Measurements from ENCODE around the gene SLC26A8. TPM values are rescaled to one million over a fixed set of nuclear protein-coding genes. Genes with fewer than 3 reads are reported as not detected.
A peak's percentile ranks its signal among the peaks of the same experiment; 100 is the strongest.

The SLC26A8 gene
- total and polyA plus RNA-seq, 2 of the 13 experiments (the other 11 are each of a cell fraction or from before 2014, with no cell fraction given), result 0.46 TPM; not detected in 1

DNA sequence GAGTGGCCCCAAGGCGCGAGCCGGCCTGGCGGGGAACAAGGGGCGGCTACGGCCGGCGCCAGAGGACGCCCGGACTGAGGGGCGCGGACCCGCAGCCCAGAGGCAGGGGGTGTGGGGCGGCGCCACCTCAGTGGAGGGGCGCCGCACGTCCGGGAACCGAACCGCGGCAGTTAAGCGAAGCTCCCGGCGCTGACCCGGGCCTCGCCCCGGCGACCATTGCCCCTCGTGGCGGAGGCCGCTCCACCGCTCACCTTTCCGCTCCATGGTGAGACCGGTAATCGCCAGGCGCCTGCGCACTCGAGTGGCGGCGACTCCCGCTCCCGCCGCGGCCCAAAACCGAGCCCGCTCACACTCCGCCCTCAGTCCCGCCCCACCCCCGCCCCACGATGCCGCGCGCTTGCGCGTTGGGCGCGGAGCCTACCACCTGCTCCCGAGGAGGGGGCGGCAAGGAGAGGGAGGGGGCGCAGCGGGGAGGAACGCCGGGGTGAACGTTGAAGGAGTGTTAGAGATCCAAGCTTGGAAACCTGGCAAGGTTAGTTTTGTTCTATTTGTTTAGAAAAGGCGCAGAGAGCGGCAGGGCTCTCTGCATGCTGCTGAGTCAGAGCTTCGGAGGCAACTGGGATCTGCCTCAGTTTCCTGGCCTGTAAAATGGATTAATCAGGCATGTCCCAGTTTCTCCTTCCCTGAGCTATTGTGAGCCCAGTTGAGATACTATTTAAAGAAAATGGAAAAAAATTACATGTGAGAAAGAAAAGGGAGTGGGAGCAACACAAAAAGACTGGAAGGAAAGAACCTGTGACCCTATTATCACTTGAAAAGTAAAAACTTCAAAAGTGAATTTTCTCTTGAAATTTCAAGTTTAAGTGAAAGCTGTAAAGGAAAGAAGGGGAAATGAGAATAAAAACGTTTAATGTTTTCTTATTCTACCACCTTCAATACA, 103.4 kb downstream of the SLC26A8 start, which contains the start of gene SRPK1 (continued):
- TF ChIP-seq ZNF713 (CRISPR knock-in tag; IDR thresholded peaks at IDR 0.05) (0 out of 2 replicates have a peak, but pooled peaks have one; percentile 86), MAFK (conservative IDR thresholded peaks at IDR 0.05 in 1 of 2, IDR thresholded peaks at IDR 0.05 in 1 of 2; ENCODE audit: low read length in 2 of 2) (peak; percentile 20 to 48), HNRNPLL (IDR thresholded peaks at IDR 0.05; ENCODE audit: low read depth, low read length, poor library complexity, severe bottlenecking) (peak; percentile 68), ZNF749 (CRISPR knock-in tag; IDR thresholded peaks at IDR 0.05; ENCODE audit: borderline replicate concordance) (peak; percentile 94), PHF5A (CRISPR knock-in tag; IDR thresholded peaks at IDR 0.05; ENCODE audit: low read depth, unreplicated experiment) (peak; percentile 68), EEA1 (CRISPR knock-in tag; IDR thresholded peaks at IDR 0.05; ENCODE audit: borderline replicate concordance) (peak; percentile 90; the same call in 1 of the 2 replicates), KDM1A (CRISPR knock-in tag; IDR thresholded peaks at IDR 0.05) (peak; percentile 96), ZNF274 (CRISPR knock-in tag; IDR thresholded peaks at IDR 0.05) (peak; percentile 93), ARNT2 (CRISPR knock-in tag; IDR thresholded peaks at IDR 0.05; ENCODE audit: low read depth) (peak; percentile 90), SALL2 (CRISPR knock-in tag; IDR thresholded peaks at IDR 0.05) (peak; percentile 40; the same call in 1 of the 2 replicates), ONECUT2 (CRISPR knock-in tag; IDR thresholded peaks at IDR 0.05) (0 out of 2 replicates have a peak, but pooled peaks have one; percentile 19), SRSF1 (optimal IDR thresholded peaks at IDR 0.05; ENCODE audit: low read depth, low read length) (peak; percentile 43), ZNF232 (CRISPR knock-in tag; IDR thresholded peaks at IDR 0.05; ENCODE audit: borderline replicate concordance) (peak; percentile 93), ZNF615 (CRISPR knock-in tag; IDR thresholded peaks at IDR 0.05; ENCODE audit: borderline replicate concordance) (no peak; the same call in 1 of the 2 replicates), PHF21A (CRISPR knock-in tag; IDR thresholded peaks at IDR 0.05) (peak; percentile 22; the same call in 1 of the 2 replicates), POLR2AphosphoS2 (IDR thresholded peaks at IDR 0.05; ENCODE audit: low read depth, low read length) (0 out of 2 replicates have a peak, but pooled peaks have one; percentile 47), ZNF558 (CRISPR knock-in tag; IDR thresholded peaks at IDR 0.05; ENCODE audit: borderline replicate concordance) (peak; percentile 59; the same call in 1 of the 2 replicates), CHD4 (IDR thresholded peaks at IDR 0.05; ENCODE audit: borderline replicate concordance, low read length) (peak; percentile 84), ZBTB20 (CRISPR knock-in tag; IDR thresholded peaks at IDR 0.05; ENCODE audit: borderline replicate concordance, low read depth) (peak; percentile 26; the same call in 1 of the 2 replicates), ZNF605 (CRISPR knock-in tag; IDR thresholded peaks at IDR 0.05) (peak; percentile 89), GABPA (IDR thresholded peaks at IDR 0.05; ENCODE audit: low read depth, low read length) (no peak), GABPA (CRISPR knock-in tag; IDR thresholded peaks at IDR 0.05; ENCODE audit: low read depth) (no peak)
- TF ChIP-seq, protein P1, sequence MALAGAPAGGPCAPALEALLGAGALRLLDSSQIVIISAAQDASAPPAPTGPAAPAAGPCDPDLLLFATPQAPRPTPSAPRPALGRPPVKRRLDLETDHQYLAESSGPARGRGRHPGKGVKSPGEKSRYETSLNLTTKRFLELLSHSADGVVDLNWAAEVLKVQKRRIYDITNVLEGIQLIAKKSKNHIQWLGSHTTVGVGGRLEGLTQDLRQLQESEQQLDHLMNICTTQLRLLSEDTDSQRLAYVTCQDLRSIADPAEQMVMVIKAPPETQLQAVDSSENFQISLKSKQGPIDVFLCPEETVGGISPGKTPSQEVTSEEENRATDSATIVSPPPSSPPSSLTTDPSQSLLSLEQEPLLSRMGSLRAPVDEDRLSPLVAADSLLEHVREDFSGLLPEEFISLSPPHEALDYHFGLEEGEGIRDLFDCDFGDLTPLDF (CRISPR knock-in tag; IDR thresholded peaks at IDR 0.05), result peak; percentile 84
- TF ChIP-seq, protein P2, sequence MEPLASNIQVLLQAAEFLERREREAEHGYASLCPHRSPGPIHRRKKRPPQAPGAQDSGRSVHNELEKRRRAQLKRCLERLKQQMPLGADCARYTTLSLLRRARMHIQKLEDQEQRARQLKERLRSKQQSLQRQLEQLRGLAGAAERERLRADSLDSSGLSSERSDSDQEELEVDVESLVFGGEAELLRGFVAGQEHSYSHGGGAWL (CRISPR knock-in tag; IDR thresholded peaks at IDR 0.05), result peak; percentile 79
- TF ChIP-seq, protein P3, sequence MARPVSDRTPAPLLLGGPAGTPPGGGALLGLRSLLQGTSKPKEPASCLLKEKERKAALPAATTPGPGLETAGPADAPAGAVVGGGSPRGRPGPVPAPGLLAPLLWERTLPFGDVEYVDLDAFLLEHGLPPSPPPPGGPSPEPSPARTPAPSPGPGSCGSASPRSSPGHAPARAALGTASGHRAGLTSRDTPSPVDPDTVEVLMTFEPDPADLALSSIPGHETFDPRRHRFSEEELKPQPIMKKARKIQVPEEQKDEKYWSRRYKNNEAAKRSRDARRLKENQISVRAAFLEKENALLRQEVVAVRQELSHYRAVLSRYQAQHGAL (CRISPR knock-in tag; IDR thresholded peaks at IDR 0.05; ENCODE audit: not compliant biosample characterization), result peak; percentile 79
